GM12892 (cell line): ENCODE results near the gene STK10.

Experiments
- DNase-seq: peaks from one replicate; pipeline ENCODE4 v3.0.0; 2011; ENCODE audit not compliant: insufficient read length
- FAIRE-seq: peaks from 2 replicates; lab custom pipeline; 2011; peaks lifted over from hg19 to GRCh38; lab: Jason Lieb, UNC
- POLR2A ChIP-seq: IDR thresholded peaks from 2 replicates; pipeline ENCODE4 v1.6.1; 2011; ENCODE audit warnings: low read depth, low read length, control low read depth
- POLR2AphosphoS5 ChIP-seq: IDR thresholded peaks from 2 replicates; pipeline ENCODE4 v1.6.1; 2011; ENCODE audit warnings: low read depth, low read length, control low read depth
- TAF1 ChIP-seq: IDR thresholded peaks from 2 replicates; pipeline ENCODE4 v1.6.1; 2011; ENCODE audit warnings: low read depth, mild to moderate bottlenecking, control low read depth, low read length, borderline replicate concordance

The STK10 gene

GRCh38 chr5:172129256-172129910, 58.6 kb downstream of the STK10 start:
- FAIRE-seq = no peak
- no peak for DNase-seq
- TF ChIP-seq POLR2A = no peak
- no peak for TF ChIP-seq POLR2AphosphoS5
- no peak for TF ChIP-seq TAF1

- FAIRE-seq (no peak), DNase-seq (no peak)
- TF ChIP-seq POLR2AphosphoS5 (no peak), POLR2A (no peak), TAF1 (no peak)
Measured at GRCh38 chr5:172127581-172127980, 60.4 kb downstream of the STK10 start.

- no peak for TF ChIP-seq TAF1
- TF ChIP-seq POLR2A = no peak
- no peak for TF ChIP-seq POLR2AphosphoS5
- FAIRE-seq (no peak), DNase-seq (no peak)
Measured at GRCh38 chr5:172123269-172123692, 64.7 kb downstream of the STK10 start.

- DNase-seq = no peak
- no peak for FAIRE-seq
- TF ChIP-seq POLR2AphosphoS5 = no peak
- no peak for TF ChIP-seq TAF1
- no peak for TF ChIP-seq POLR2A
Measured at GRCh38 chr5:172119921-172120688, 67.9 kb downstream of the STK10 start.

- DNase-seq (no peak), FAIRE-seq (no peak)
- TF ChIP-seq POLR2A (no peak), POLR2AphosphoS5 (no peak), TAF1 (no peak)
Measured at GRCh38 chr5:172118891-172119290, 69.1 kb downstream of the STK10 start.

- DNase-seq (no peak), FAIRE-seq (no peak)
- TF ChIP-seq TAF1 = no peak
- TF ChIP-seq POLR2A = no peak
- TF ChIP-seq POLR2AphosphoS5 = no peak
Measured at GRCh38 chr5:172117977-172118701, 69.9 kb downstream of the STK10 start.

GRCh38 chr5:172115541-172115982, 72.5 kb downstream of the STK10 start:
- TF ChIP-seq POLR2AphosphoS5 (no peak), POLR2A (no peak), TAF1 (no peak)
- DNase-seq = no peak
- FAIRE-seq = peak; percentile 21

GRCh38 chr5:172114875-172115422, 73.1 kb downstream of the STK10 start:
- DNase-seq = peak; percentile 76
- TF ChIP-seq TAF1 (peak; percentile 65; the same call in 1 of the 2 replicates), POLR2AphosphoS5 (peak; percentile 94), POLR2A (peak; percentile 92)
- FAIRE-seq = peak; percentile 98

GRCh38 chr5:172113036-172113435, 75.0 kb downstream of the STK10 start:
- TF ChIP-seq POLR2AphosphoS5 (no peak), TAF1 (no peak), POLR2A (peak; percentile 52; the same call in 1 of the 2 replicates)

GRCh38 chr5:172111852-172112225, 76.2 kb downstream of the STK10 start:
- FAIRE-seq (no peak), DNase-seq (no peak)
- TF ChIP-seq POLR2AphosphoS5 (no peak), POLR2A (no peak), TAF1 (no peak)

More at GRCh38 chr5:172113036-172113435, 75.0 kb downstream of the STK10 start:
- DNase-seq (no peak), FAIRE-seq (no peak)

- TF ChIP-seq POLR2A = peak; percentile 69
- TF ChIP-seq TAF1 = peak; percentile 67
- TF ChIP-seq POLR2AphosphoS5 = peak; percentile 85
- peak; percentile 73 for DNase-seq
- peak; percentile 97 for FAIRE-seq
Measured at GRCh38 chr5:172110921-172111851, 76.8 kb downstream of the STK10 start.
